HG02623 (cell line): ENCODE measurements around the gene TRIM61.
"Not testable (repeated sequence)": the region's sequence is repeated elsewhere in the genome, so short reads cannot be mapped to it uniquely, and the experiment has no call there.

Experiments used
- ATAC-seq: cut with Tn5 transposase; IDR thresholded peaks from one replicate; pipeline ENCODE4 v1.9.1; 2021; ENCODE audit warnings: moderate library complexity; ENCODE audit not compliant: unreplicated experiment

TRIM61 gene

DNA sequence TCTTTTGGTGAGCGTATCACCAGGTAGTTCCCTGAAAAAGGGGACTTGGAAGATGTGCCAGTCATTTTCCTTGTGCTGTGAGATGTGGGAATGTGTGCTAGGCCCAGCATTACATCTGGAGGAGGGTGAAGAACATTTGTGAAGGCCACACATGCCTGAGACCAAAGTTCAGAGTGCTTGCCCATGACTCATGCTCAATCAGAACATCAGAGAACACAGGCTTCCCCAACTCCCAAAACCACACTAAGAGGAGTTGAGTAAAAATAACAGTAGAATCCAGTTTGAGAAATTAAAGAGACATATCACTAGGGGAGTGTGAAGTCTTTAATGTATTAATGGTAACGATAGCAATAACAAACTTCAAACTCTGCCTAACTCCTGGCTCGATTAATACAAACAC is 18.0 kb downstream of the TRIM61 start:
- not testable (repeated sequence) for ATAC-seq

DNA sequence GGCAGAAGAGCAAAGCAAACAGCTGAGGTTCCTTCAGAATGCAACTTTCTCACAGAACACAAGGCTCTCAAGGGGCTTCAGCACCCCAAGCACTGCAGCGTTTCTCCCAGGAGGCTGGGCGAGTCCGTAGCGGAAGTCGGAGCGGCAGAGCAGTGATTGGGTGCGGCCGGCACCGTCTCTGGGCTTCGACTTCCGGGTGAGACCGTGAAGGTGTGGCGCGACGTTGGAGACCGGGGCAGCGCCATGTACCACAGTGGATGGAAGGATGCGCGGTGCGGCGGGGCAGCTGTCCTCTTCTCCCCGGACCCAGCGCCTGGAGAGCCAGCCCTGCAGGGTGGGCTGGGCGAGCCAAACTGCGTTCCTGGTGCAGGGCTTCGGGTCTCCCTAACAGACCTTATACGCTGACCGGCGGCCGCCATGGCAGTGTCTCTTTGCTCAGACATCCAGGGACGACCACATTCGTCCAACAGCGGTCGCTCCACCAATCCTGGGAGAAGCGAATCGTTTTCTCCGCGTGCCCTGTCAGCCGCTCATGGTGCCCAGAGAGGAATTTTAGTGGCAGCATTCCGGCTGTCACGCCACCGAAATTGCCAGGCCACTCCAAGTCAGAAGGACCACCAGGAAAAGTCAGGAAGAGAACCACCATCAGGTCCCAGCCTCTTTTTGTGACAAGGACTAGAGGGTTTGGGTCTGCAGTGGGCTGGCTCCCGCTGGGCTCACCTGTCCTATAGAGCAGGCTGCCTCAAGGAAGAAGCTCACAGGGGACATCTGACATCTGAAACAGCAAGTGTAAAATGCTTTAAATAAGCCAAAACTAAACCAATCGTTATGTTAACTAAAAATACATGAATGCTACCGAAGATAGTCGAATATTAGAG is 20.5 kb downstream of the TRIM61 start:
- ATAC-seq = peak; percentile 100

DNA sequence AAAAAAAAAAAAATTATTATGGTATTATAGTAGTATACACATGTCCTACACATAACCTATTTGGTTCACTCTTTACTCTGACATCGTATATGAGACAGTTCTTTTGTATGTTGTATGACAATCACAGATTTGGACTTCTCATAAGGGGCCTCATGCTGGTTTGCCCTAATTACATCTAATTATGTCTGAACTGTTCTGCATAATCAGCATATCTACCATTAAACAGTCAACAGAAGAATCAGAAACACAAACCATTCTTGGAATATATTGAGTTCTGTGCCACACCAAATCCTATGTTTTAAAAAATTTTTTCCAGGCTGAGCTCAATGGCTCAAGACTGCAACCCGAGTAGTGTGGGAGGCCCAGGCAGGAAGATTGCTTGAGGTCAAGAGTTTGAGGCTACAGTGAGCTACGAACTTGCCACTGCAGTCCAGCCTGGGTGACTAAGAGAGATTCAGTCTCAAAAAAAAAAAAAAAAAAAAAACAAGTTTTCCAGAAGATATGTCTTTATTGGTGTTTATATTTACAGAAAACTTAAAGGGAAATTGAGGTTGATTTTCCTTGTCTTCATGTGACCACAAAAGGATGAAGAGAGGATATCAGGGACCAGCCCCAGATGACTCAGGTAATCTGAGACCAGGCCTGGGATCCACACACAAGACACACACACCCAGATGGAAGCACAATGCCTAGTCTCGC is 22.2 kb downstream of the TRIM61 start:
- no peak for ATAC-seq

DNA sequence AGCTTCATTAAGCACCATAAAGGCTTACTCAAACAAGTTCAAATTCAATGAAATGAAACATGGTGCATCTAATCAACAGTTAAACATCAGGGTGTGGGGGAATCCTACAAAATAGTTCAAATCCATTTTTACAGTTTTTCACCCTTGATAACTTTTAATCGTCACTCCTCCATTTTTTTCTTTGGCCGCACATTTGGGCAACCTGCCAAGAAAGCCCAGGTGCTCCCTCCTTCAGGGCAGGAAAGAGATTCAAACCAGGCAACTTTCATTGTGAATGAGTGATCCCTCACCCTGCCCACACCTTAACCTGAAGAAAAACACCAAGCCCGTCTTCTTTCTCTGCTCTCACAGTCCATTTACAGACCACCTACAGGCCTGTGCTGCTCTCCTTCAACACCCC is 24.9 kb downstream of the TRIM61 start:
- ATAC-seq = no peak

DNA sequence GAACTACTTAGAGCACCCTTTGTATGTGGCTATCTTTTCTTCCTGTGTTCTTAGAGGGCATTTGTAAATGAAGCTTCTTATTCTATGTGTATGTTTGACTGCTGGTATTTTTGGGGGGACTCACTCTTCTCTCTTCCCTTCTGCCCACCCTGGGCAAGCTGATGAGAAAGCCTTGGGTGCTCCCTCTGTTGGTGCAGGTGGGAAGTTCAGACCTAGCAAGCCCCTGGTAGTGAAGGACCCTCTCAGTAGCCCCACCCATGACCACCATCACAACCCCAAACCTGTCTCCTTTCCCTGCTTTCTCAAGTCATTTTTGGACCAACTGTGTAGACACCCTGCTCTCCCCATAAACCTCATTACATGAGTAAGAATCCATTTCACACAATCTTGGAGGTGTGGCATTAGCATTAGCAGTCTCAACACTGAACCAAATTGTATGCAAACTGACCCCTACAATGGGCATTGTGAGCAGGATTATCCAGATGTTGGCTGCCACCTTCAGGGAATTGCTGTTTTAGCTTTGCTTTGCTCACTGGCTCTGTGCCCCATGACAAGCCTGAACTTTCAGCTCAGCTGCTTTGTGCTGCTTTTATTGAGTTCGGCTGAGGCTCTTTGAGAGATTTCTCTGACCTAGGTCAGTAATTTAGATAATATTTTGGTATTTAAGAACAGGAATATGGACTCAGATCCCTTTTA is 27.9 kb downstream of the TRIM61 start:
- no peak for ATAC-seq

DNA sequence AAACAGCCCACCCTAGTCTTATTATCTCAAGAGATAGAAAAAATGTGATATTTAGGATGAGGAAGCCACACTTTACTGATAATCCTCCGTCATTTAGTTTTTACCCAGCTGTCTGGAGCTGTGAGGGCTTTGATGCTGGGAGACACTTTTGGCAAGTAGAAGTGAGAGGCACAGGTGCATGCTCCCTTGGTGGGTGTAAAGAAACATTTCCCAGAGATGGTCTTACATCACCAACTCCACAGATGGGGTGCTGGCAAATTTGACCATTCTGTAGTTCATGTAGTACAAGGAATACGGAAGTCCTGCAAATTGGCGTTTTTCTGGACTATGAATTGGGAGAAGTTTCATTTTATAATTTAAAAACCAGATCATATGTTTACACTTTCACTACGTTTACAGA is 28.5 kb downstream of the TRIM61 start:
- ATAC-seq = no peak

- ATAC-seq = not testable (repeated sequence)
Observed at GRCh38 chr4:164948006-164948405, 29.5 kb downstream of the TRIM61 start.

- ATAC-seq = no peak
Observed at GRCh38 chr4:164946810-164947209, 30.6 kb downstream of the TRIM61 start.

DNA sequence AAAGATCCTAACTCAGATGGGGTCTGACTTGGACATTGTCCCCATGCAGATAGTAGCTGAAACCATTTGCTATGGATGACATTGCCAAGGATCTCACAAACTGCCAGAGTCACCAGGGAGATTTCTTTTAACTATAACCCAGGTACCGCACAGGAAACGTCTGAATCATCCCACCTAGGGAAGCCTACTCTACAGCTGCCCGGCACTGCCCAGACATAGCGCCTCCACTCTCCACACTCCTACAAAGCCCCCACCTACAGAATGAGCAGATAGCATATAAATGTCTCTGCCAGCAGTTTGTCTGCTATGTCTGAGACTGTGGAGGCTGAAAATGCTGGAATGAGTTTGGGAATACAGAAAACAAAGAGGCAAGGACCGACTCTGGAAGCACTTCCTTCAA is 32.3 kb downstream of the TRIM61 start:
- ATAC-seq = no peak

- no peak for ATAC-seq
Observed at GRCh38 chr4:164943192-164943591, 34.3 kb downstream of the TRIM61 start.

- ATAC-seq = peak; percentile 49
Observed at GRCh38 chr4:164937576-164938270, 39.7 kb downstream of the TRIM61 start.

GRCh38 chr4:164935865-164936606 is 41.4 kb downstream of the TRIM61 start:
- ATAC-seq = peak; percentile 44

DNA sequence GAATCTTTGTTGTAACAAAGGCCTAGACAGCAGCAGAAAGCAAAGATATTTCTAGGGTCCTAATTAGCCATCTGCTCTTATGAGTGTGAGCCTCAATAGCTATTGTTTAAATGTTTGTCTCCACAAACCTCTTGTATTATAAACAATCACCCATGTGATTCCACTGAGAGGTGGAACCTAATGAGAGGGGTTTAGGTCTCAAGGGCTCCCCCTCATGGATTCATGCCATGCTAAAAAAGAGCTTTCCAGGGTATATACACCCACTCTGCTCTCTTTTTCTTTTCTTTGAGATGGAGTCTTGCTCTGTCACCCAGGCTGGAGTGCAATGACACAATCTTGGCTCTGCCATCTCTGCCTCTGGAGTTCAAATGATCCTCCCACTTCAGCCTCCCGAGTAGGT is 42.1 kb downstream of the TRIM61 start:
- peak; percentile 49 for ATAC-seq

- no peak for ATAC-seq
Observed at GRCh38 chr4:164933244-164933643, 44.2 kb downstream of the TRIM61 start.

GRCh38 chr4:164931551-164932324 is 45.7 kb downstream of the TRIM61 start:
- ATAC-seq = no peak

GRCh38 chr4:164930647-164931046 is 46.8 kb downstream of the TRIM61 start:
- ATAC-seq = no peak

- ATAC-seq = not testable (repeated sequence)
Observed at GRCh38 chr4:164927101-164927500, 50.4 kb downstream of the TRIM61 start.

DNA sequence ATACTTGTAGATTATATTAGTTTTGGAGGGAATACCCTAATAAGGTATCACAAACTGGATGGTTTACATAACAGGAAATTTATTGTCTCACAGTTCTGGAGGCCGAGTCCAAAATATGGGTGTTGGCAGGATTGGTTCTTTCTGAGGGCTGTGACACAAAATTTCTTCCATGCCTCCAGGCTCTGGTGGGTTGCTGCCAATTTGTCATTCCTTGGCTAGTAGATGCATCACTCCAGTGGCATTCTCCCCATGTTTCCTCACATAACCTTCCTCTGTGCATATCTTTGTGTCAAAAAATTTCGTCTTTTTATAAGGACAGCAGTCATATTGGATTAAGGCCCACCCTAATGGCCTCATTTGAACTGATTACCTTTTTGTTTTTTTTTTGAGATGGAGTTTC is 51.2 kb downstream of the TRIM61 start:
- no peak for ATAC-seq

GRCh38 chr4:164924670-164925238 is 52.7 kb downstream of the TRIM61 start:
- ATAC-seq = no peak
